ENCODE measurements around the gene UIMC1.
A peak's percentile ranks its signal among the peaks of the same experiment; 100 is the strongest.
"Not testable (repeated sequence)": the region's sequence is repeated elsewhere in the genome, so short reads cannot be mapped to it uniquely, and the experiment has no call there.

The UIMC1 gene

DNA sequence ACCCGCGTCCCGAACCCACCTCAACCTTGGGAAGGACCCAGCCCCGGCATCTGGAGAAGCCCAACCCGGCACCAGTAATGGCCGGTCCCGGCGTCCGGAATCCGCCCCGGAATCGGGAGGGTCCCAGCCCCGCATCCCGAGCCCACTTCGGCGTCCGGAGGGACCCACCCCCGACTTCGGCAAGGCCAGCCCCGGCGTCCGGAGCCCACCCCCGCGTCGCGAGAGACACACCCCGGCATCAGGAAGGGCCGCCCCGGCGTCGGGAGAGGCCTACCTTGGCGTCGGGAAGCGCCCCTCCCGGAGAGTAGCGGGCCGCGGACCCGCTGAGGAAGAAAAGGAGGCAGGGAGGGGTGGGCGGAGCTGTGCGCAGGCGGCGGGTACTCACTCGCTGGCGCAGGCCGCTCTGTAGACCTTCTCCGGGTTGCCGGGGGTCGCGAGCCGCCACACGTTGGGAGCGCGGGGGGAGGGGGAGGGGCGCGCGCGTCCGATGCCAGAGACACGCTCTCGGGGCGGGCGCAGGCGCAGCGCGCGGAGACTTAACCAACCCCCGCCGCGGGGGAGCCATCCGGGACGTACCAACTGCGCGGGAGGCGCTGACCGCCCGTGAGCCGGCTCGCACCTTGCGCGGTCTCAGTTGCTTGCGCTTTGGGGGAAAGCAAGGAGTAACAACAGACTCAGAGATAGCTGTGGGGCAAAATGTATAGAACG is at the start of gene UIMC1:
TSS of gene UIMC1 (minus strand) at position 515 of the 708 bp plus-strand sequence. CDS start 24,164 bp downstream, outside the sequence.
- peak within 1 kb of the TSS; percentile 92 for H3K4me3 Mint-ChIP-seq
- no peaks in the 10 kb centered on the region for H3K9me3 Mint-ChIP-seq
- H3K27me3 Mint-ChIP-seq = no peaks in the 10 kb centered on the region
- DNase-seq (peak; percentile 96), ATAC-seq (peak; percentile 91)
- H3K36me3 Mint-ChIP-seq (ENCODE audit: low read depth) = peaks cover 7% of the 10 kb centered on the region
- H3K27ac Mint-ChIP-seq = peak within 1 kb of the TSS; percentile 95
- H3K4me1 Mint-ChIP-seq = peaks cover 33% of the 10 kb centered on the region

GRCh38 chr5:177049285-177049684 is 42.7 kb upstream of the UIMC1 start:
- Mint-ChIP-seq H3K36me3 (ENCODE audit: low read depth) (peaks cover 29% of the 10 kb centered on the region), H3K27me3 (no peaks in the 10 kb centered on the region), H3K4me1 (no peaks in the 10 kb centered on the region), H3K4me3 (no peak overlapping the region), H3K9me3 (no peaks in the 10 kb centered on the region), H3K27ac (no peak overlapping the region)
- no peak for ATAC-seq
- DNase-seq = no peak

GRCh38 chr5:177048531-177048930 is 42.0 kb upstream of the UIMC1 start:
- H3K27me3 Mint-ChIP-seq, H3K27ac Mint-ChIP-seq, ATAC-seq, H3K4me3 Mint-ChIP-seq, H3K9me3 Mint-ChIP-seq, H3K4me1 Mint-ChIP-seq, DNase-seq: not testable (repeated sequence)
- peaks cover 32% of the 10 kb centered on the region for H3K36me3 Mint-ChIP-seq (ENCODE audit: low read depth)

GRCh38 chr5:177045631-177046030 is 39.1 kb upstream of the UIMC1 start:
- no peak for ATAC-seq

DNA sequence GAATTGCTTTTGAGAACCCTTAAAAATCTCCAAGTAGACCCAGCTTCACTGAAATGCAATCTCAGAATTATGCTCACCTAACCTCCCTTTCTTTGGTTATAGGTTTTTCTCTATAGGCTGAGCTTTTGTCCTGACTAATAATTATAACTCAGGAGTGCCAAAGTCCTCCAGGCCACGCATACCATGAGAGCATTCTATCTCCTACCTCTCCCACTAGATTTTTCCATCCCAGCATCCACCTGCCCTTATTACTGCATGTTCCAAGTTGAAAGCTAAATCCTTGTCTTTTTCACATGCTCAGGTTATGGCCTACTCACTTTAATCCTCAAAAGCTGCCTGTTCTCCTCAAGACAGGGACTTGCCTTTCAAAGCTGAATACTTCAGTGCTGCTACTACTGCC is 38.1 kb upstream of the UIMC1 start:
- no peak for ATAC-seq
- Mint-ChIP-seq H3K4me1 (peaks cover 3% of the 10 kb centered on the region), H3K4me3 (no peak overlapping the region), H3K27me3 (no peaks in the 10 kb centered on the region), H3K9me3 (no peaks in the 10 kb centered on the region), H3K27ac (peak overlapping the region; percentile 44), H3K36me3 (ENCODE audit: low read depth) (peaks cover 31% of the 10 kb centered on the region)
- DNase-seq = no peak

More at GRCh38 chr5:177045631-177046030, 39.1 kb upstream of the UIMC1 start:
- H3K27ac Mint-ChIP-seq = no peak overlapping the region
- peaks cover under 1% of the 10 kb centered on the region for H3K4me1 Mint-ChIP-seq
- DNase-seq = no peak
- H3K36me3 Mint-ChIP-seq (ENCODE audit: low read depth) = peaks cover 31% of the 10 kb centered on the region
- no peaks in the 10 kb centered on the region for H3K9me3 Mint-ChIP-seq
- no peaks in the 10 kb centered on the region for H3K27me3 Mint-ChIP-seq
- H3K4me3 Mint-ChIP-seq = no peak overlapping the region

DNA sequence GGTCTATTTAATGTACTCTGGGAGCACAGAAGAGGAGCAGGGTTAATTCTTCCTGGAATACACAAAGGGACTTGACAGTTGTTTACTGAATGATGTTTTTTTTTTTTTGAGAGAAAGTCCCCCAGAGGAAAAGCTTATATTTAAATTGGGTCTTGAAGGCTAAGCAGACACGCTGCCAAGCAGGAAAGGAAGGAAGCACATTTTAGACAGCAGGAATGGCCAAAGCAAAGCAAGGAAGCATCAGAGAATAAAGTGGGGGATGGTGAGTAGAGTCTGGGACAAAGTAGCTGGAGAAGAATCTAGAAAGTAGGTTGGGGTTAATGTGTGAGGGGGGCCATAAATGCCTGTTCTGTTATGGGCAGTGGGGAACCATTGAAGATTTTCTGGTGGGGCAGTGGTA is 37.4 kb upstream of the UIMC1 start:
- Mint-ChIP-seq H3K9me3 (no peaks in the 10 kb centered on the region), H3K36me3 (ENCODE audit: low read depth) (peaks cover 25% of the 10 kb centered on the region), H3K27ac (no peak overlapping the region), H3K4me3 (no peak overlapping the region), H3K4me1 (peaks cover 3% of the 10 kb centered on the region), H3K27me3 (no peaks in the 10 kb centered on the region)
- ATAC-seq = no peak
- DNase-seq = no peak

DNA sequence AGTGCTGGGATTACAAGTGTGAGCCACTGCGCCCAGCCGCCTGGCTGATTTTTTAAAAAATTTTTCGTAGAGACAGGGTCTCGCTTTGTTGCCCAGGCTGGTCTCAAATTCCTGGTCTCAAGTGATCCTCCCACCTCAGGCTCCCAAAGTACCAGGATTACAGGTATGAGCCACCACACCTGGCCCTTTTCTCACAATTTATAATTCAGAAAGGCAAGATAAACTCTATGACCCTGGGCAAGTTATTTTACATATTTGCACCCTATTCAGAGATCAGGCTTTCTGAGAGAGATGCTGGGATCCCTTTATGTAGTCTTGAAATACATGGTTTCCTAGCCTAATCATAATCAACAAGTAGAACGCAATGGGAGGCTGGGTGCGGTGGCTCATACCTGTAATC is 36.5 kb upstream of the UIMC1 start:
- Mint-ChIP-seq H3K4me1 (peaks cover 3% of the 10 kb centered on the region), H3K4me3 (no peak overlapping the region), H3K27me3 (no peaks in the 10 kb centered on the region), H3K27ac (no peak overlapping the region), H3K36me3 (ENCODE audit: low read depth) (peaks cover 20% of the 10 kb centered on the region), H3K9me3 (no peaks in the 10 kb centered on the region)
- DNase-seq = no peak
- ATAC-seq = no peak

DNA sequence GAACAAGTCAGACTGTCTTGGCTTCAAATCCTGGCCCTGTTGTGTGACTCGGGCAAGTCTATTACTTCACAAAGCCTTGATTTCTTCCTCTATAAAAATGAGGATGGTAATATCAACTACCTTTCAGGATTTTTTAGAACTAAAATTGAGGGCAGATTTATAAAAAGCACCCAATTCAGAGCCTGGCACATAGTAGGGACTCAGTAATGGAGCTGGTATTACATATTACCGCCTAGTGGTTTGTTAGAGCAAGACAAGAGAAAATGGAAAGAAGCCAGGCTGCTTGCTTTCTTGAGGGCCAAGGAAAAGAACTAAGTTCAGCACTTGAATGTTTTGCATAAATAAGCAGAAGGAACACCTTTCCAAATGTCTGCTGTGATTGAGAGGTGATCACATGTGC is 35.4 kb upstream of the UIMC1 start:
- Mint-ChIP-seq H3K4me3 (no peak overlapping the region), H3K27me3 (no peaks in the 10 kb centered on the region)
- ATAC-seq = no peak

DNA sequence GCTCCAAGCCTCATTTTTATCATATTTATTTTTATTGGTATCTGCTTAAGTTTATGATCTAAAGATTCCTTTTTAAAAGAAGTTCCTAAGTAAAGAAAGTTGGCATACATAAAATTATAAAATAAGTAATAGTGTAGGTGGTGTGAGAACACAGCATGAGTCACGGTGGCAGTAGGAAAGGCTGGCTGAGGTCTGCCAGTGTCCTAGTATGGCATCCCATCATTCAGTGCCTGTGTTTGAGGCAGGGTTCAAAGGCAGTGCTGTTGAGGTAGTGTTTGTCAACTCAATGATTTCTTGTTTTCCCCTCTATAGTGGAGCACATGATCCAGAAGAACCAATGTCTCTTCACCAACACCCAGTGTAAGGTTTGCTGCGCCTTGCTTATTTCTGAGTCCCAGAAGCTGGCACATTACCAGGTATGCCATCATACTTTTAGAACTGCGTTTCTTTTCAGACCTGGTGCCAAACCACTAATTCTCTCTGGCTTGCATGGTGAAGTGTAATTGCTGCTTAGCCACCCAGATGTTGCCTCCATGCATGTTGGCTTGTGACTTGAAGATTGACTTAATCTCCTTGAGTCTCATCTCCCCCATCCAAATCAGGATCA is 34.3 kb upstream of the UIMC1 start:
- Mint-ChIP-seq H3K27me3 (no peaks in the 10 kb centered on the region), H3K4me3 (no peak overlapping the region), H3K36me3 (ENCODE audit: low read depth) (peaks cover 18% of the 10 kb centered on the region), H3K27ac (no peak overlapping the region), H3K4me1 (peaks cover 9% of the 10 kb centered on the region), H3K9me3 (no peaks in the 10 kb centered on the region)
- ATAC-seq = peak; percentile 46
- DNase-seq = no peak

More for the DNA sequence above, 35.4 kb upstream of the UIMC1 start:
- peaks cover 3% of the 10 kb centered on the region for H3K4me1 Mint-ChIP-seq
- peaks cover 17% of the 10 kb centered on the region for H3K36me3 Mint-ChIP-seq (ENCODE audit: low read depth)
- DNase-seq = no peak
- H3K27ac Mint-ChIP-seq = no peak overlapping the region
- no peaks in the 10 kb centered on the region for H3K9me3 Mint-ChIP-seq

DNA sequence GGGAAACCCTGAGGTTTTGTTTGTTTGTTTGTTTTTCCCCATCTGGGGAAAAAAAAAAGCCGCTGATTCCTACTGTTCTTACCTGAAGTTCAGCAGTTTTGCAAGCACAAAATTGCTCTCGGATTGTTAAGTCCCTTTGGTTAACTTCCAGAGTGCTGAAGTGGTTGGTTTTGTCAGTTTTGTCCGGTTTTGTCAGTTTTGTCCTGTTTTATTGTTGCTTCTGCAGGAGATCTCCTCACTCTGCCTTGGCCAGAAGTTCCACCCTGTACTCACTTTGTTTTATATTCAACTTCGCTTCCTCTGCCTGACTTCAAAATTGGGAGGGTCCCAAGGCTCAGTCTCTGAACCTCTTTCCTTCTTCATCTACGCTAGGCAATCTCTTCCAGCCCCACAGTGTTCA is 30.3 kb upstream of the UIMC1 start:
- H3K27ac Mint-ChIP-seq = no peak overlapping the region
- peaks cover 22% of the 10 kb centered on the region for H3K36me3 Mint-ChIP-seq (ENCODE audit: low read depth)
- peaks cover 17% of the 10 kb centered on the region for H3K4me1 Mint-ChIP-seq
- ATAC-seq = no peak
- no peak overlapping the region for H3K4me3 Mint-ChIP-seq
- H3K9me3 Mint-ChIP-seq = no peaks in the 10 kb centered on the region
- H3K27me3 Mint-ChIP-seq = no peaks in the 10 kb centered on the region
- DNase-seq = no peak

DNA sequence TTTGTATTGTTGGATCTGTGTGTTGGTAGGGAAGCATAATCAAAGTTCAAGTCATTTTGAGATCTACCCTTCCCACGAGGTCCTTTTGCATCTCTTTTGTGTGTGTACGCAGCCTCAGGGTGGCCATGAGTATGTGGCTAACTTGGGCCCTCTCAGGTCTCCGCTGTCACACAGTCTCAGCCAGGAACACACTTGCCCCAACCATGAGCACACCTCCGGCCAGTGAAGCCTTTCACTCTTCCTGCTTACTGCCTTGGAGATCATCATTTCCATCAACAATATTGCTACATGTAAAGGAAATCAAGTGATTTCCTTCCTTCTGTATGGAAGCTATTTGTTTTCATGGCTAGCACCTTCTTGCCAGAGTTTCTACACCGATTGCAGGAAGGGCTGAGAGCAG is 29.9 kb upstream of the UIMC1 start:
- peaks cover 17% of the 10 kb centered on the region for H3K4me1 Mint-ChIP-seq
- no peak overlapping the region for H3K4me3 Mint-ChIP-seq
- H3K36me3 Mint-ChIP-seq (ENCODE audit: low read depth) = peaks cover 21% of the 10 kb centered on the region
- H3K27ac Mint-ChIP-seq = no peak overlapping the region
- ATAC-seq (no peak), DNase-seq (no peak)
- H3K9me3 Mint-ChIP-seq = peaks cover 3% of the 10 kb centered on the region
- no peaks in the 10 kb centered on the region for H3K27me3 Mint-ChIP-seq

DNA sequence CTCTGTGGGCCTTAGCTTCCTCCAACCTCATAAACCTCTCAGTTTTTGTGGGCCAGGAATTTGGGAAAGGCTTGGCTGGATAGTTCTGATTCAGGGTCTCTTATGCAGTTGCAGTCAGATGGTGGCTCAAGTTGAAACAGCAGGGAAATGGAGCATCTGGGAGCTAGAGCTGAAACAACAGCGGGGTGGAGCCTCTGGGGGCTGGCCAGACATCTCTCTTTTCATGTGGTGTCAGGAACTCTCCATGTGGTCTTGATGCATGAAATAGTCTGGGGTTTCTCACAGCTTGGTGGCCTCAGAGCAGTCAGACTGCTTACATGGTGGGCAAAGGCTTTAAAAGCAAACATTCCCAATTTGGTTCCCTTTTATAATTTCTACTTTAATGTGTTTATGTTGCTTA is 29.4 kb upstream of the UIMC1 start:
- peaks cover 21% of the 10 kb centered on the region for H3K36me3 Mint-ChIP-seq (ENCODE audit: low read depth)
- no peak overlapping the region for H3K4me3 Mint-ChIP-seq
- DNase-seq (no peak), ATAC-seq (no peak)
- no peak overlapping the region for H3K27ac Mint-ChIP-seq
- H3K4me1 Mint-ChIP-seq = peaks cover 17% of the 10 kb centered on the region
- H3K9me3 Mint-ChIP-seq = peaks cover 6% of the 10 kb centered on the region
- no peaks in the 10 kb centered on the region for H3K27me3 Mint-ChIP-seq

- H3K27ac Mint-ChIP-seq = no peak overlapping the region
- H3K4me3 Mint-ChIP-seq = no peak overlapping the region
- H3K4me1 Mint-ChIP-seq = peaks cover 13% of the 10 kb centered on the region
- ATAC-seq (no peak), DNase-seq (no peak)
- no peaks in the 10 kb centered on the region for H3K27me3 Mint-ChIP-seq
- peaks cover 6% of the 10 kb centered on the region for H3K9me3 Mint-ChIP-seq
- H3K36me3 Mint-ChIP-seq (ENCODE audit: low read depth) = peaks cover 47% of the 10 kb centered on the region
Measured at GRCh38 chr5:177029498-177029897, 22.9 kb upstream of the UIMC1 start.

DNA sequence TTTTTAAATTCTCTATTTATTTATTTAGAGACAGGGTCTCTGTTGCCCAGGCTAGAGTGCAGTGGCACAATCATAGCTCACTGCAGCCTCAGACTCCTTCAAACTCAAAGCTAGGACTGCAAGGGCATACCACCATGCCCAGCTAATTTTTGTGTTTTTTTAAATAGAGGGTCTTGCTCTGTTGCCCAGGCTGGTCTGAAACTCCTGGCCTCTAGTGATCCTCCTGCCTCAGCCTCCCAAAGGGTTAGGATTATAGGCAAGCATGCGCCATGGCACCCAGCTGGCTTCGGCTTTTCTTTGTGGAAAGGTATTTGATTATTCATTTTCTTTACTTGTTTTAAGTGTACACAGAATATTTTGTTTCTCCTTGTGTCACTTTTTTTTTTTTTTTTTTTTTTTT is 21.1 kb upstream of the UIMC1 start:
- DNase-seq = no peak
- H3K4me3 Mint-ChIP-seq = no peak overlapping the region
- no peaks in the 10 kb centered on the region for H3K27me3 Mint-ChIP-seq
- H3K4me1 Mint-ChIP-seq = peaks cover 21% of the 10 kb centered on the region
- ATAC-seq = no peak
- H3K9me3 Mint-ChIP-seq = peaks cover 6% of the 10 kb centered on the region
- H3K27ac Mint-ChIP-seq = no peak overlapping the region
- peaks cover 41% of the 10 kb centered on the region for H3K36me3 Mint-ChIP-seq (ENCODE audit: low read depth)

GRCh38 chr5:177025101-177025601 is 18.6 kb upstream of the UIMC1 start:
- H3K27ac Mint-ChIP-seq = no peak overlapping the region
- no peak overlapping the region for H3K4me3 Mint-ChIP-seq
- no peak for ATAC-seq
- no peaks in the 10 kb centered on the region for H3K9me3 Mint-ChIP-seq
- H3K4me1 Mint-ChIP-seq = peaks cover 30% of the 10 kb centered on the region
- H3K27me3 Mint-ChIP-seq = no peaks in the 10 kb centered on the region
- no peak for DNase-seq
- peaks cover 30% of the 10 kb centered on the region for H3K36me3 Mint-ChIP-seq (ENCODE audit: low read depth)
